ENCODE results near the gene MEN1. TPM values are rescaled to one million over a fixed set of nuclear protein-coding genes. Genes with fewer than 3 reads are reported as not detected.
"Not testable (repeated sequence)": the region's sequence is repeated elsewhere in the genome, so short reads cannot be mapped to it uniquely, and the experiment has no call there.

MEN1 gene
- total RNA-seq, 1 experiment from 2014 or later = 25.3 TPM

DNA sequence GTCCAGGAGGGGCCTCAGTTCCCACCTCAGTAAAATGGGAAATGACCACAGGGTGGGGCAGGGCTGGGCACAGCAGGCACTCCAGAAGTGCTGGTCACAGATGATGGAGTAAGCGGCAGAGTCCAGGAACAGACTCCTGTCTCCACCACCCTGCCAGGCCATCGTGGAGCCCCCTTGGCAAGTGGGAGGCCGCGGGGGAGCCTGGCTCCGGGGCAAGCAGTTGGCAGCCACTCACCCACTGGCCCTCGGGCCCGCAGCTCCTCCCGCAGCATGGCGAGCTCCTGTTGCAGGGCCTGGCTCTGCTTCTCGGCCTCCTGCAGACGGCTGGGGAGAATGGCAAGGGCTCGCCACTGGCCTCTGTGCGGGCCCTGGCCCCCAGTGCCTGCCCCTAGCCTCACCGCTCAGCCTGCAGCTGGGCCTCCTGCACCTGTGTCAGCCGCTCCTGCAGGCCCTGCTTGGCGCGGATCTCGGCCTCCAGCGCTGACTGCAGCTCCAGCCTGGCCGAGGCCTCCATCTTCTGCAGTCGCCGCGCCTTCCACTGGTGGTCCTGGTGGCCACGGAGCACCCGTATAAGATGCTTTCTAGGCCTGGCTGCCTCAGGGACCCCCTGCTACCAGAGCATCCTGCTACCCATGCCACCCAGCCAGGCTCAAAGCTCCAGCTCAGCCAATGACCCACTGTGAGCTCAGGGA lies 23.8 kb upstream of the MEN1 start:
- DNase-seq (ENCODE audit: low read depth) = no peak

DNA sequence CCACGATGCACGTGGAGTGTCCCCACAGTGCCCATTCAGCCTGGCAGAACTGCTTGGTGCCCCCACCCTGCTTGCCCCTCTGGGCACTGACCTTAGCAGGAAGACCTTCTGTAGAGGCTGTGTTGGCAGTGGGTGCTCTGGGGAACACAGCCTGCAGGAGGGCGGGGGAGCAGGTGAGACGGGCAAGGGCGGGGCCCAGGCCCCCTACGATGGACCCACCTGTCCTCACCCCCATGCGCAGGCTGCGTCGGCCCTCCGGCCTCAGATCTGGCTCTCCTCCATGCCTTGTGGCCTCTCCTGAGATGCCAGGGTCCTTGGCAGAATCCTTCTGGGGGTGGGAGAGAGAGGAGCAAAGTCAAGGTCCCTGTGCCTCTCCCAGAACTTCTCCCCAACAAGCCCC lies 23.2 kb upstream of the MEN1 start:
- no peak for DNase-seq (ENCODE audit: low read depth)

GRCh38 chr11:64833198-64833502 lies 22.8 kb upstream of the MEN1 start:
- DNase-seq (ENCODE audit: low read depth) = no peak

DNA sequence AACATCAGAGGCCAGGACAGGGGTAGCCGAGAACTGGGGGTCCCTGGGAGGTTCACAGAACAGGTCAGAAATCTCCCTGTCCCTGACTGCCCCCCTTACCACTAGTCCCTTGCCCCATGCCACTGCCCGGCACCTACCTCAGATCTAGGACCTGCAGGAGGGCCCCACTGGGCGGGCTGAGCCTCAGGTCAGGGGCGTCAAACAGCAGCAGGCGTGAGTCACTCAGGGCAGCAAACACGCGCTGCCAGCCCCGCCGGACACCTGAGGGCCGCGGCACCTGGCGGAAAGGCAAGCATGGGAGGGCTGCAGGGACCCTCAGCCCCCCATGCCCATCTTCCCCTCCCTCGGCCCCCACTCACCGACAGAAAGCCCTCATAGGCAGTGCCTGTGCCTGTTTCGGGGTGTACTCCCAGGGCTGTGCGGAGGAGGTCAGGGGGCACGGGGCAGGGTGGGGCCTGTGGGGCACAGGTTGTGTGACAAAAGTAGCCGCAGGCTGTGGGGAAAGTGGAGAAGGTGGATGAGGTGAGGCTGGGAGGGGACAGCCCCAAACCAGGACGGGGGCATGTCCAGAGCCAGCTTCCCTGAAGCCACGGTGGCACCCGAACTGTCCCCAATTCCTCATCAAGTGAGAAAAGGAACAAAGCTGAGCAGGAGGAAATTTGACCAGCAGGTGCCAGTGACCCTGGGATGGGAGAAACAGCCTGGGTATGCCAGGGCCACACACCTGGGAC lies 22.3 kb upstream of the MEN1 start:
- no peak for DNase-seq (ENCODE audit: low read depth)

DNA sequence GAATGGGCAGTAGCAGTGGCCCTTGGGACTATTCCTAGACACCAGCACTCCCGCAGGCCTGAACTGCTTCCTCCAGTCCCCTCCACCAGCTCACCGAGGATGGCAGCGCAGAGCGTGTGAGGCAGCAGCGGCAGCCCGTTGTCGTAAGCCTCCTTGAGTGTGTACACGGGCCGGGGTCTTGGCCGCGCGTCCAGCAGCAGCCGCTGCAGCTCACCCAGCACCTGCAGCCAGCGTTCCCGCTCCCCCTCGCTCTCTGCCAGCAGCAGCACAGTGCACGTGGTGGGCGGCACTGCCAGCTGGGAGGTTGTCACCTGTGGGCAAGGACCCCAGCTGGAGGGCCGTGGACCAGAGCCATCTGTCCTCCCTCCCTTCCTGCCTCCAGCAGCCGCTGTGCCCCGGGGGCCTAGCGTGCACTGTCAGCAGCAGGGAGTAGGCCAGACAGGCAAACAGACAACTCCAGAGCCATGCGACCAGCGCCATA lies 21.1 kb upstream of the MEN1 start:
- DNase-seq (ENCODE audit: low read depth) = no peak

- DNase-seq (ENCODE audit: low read depth) = no peak
Observed at GRCh38 chr11:64829536-64830251, 19.3 kb upstream of the MEN1 start.

DNA sequence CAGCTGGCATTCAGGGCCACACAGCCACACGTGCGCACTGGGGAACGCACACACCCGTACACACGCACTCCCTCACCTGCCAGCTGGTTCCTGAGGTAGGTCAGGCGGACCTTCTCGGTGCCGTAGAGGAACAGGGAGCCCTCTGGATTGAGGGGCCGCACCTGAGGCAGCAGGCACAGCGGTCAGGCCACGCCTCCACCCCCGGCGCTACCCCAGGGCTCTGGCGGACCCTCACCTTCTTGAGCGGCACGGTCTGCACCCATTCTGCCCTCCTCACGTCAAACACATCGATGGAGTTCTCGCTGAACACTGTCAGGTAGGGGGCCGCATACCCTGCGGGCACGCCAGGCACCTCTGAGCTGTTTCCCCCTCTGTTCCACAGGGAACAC lies 17.1 kb upstream of the MEN1 start:
- no peak for DNase-seq (ENCODE audit: low read depth)

DNA sequence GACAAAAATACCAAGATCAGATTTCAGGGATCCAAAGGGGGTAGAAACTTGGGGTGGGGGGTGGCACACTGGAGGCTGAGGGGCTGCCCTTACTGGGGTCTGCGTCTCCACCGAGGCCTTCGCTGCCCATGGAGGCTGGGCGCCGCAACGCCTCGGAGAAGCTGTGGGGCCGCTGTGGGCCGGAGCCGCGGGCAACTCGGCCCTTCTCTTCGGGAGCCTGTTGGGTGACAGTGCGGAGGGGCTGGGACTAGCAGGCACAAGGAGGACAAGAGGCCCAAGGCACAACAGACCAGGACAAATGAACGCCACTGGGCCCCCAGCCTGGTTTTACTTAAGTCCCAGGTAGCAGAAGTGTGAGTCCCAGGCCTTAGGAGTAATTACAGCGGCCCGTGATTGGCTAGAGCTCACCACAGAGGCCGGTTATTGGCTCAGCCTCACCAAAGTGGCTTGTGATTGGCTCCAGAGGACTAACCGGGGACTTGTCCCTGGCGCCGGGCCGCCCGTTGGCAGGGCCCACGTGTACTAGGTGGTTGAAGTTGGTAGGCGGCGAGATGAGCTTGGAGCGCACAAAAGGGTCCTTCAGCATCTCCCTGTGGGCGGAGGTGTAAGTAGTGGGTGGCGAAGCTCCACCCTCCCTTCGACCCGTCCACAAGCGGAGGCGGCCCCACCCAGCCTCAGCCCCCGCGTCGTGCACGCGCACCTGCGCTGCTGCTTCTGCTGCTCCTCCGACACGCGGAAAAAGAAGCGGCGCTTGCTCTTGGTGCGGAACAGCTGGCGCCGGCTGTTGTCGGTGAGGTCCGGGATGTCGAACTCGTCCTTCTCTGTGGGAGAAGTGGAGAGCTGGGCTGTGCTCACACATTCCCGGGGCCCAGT lies 16.5 kb upstream of the MEN1 start:
- no peak for DNase-seq (ENCODE audit: low read depth)

DNA sequence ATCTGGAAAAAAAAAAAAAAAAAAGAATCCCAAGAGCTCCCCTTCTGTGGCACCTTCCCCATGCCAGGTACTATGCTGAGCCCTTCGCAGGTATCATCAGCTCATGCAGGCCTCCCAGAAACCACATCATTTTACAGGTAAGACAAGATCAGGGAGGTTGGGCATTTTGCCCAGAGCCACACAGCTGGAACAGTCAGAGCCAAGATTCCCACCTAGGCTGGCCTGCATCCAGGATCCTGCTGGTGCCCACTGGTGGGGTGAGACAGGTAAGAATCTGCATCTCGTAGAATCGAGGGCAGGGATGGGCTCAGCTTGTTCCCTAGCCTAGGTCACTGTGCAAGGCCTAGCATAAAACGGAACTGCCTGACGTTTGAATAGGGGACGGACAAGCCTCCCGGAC lies 15.7 kb upstream of the MEN1 start:
- DNase-seq (ENCODE audit: low read depth) = no peak

DNA sequence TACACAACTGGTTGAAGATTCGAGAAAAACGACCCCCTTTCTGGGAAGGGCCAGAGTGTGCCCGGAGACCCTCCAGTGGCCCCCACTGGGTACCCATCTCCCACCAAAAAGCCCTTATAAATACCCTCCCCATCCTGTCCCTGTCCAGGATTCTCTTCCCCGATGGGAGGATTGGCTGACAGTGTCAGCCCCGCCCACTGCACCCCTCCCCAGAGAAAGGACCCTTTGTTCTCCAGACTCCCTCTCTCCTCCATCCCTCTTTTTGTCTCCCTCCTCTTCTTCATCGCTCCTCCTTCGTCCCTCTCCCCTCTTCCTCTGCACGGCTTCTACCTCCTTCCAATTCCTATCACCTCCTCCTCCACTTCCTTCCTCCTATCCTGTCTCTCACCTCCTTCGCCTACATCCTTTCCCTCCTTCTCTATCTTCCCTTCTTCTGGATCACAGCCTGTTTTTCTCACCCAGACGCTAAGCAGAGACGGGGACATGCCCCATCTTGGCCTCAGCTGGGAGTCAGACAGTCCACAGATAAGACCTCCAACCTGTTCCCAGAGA lies 13.3 kb upstream of the MEN1 start:
- DNase-seq (ENCODE audit: low read depth) = no peak

DNA sequence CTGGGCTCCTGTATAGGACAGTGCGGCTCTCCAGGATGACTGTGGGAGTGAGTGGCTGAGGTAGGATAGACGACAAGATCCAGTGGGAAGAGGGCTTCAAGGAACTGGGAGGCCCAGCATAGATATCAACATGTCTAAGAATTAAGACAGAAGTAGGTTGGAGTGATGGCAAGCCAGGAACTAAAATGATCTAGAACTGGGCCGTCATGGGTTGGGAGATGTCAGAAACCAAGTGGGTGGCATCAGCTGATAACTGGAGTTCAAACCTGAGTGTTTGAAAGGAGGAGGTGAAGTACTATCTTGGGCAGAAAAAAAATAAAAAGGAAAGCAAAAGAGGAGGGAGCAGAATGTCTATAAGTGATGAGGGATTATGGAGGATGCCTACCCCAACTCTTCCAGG lies 7.1 kb upstream of the MEN1 start:
- DNase-seq (ENCODE audit: low read depth) = no peak

GRCh38 chr11:64815433-64815832 lies 5.1 kb upstream of the MEN1 start:
- DNase-seq (ENCODE audit: low read depth) = not testable (repeated sequence)

DNA sequence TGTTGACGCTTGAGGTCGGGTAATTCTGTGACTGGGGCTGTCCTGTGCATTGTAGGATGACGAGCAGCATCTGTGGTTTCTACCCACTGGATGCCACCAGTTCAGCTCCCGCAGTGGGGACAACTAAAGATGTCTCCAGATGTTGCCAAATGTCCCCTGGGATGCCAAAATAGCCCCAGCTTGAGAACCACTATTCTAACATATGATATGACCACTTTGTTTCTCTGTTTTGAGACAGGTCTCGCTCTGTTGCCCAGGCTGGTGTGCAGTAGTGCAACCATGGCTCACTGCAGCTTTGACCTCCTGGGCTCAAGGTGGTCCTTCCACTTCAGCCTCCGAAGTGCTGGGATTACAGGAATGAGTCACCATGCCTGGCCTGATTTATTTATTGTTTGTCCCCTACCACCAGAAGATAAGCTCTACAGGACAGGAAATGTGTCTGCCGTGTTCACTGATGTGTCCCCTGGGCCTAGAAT lies 4.4 kb upstream of the MEN1 start:
- no peak for DNase-seq (ENCODE audit: low read depth)

DNA sequence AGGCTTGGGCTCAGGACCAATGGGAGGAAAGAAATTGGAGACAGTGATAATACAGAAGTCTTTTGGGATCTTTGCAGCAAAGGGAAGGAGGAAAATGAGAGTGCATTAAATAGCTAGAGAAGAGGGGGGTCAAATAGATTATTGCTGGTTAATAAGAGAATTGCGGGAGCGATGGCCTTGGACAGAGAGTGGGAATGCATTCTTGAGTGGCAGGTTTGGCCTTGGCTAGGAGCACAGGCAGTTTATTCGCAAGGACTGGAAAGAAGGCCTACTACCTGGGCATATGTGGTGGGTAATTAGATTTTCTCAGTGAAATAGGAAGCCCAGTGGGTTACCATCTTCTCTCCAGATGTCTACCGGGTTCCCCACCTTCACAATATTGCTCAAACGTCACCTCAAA lies 3.5 kb upstream of the MEN1 start:
- no peak for DNase-seq (ENCODE audit: low read depth)

GRCh38 chr11:64810891-64811272 lies 531 bp upstream of the MEN1 start:
- no peak for DNase-seq (ENCODE audit: low read depth)

- DNase-seq (ENCODE audit: low read depth) = no peak
Observed at GRCh38 chr11:64809781-64810241, 540 bp downstream of the MEN1 start.

- DNase-seq (ENCODE audit: low read depth) = no peak
Observed at GRCh38 chr11:64805481-64805880, 4.9 kb downstream of the MEN1 start.

DNA sequence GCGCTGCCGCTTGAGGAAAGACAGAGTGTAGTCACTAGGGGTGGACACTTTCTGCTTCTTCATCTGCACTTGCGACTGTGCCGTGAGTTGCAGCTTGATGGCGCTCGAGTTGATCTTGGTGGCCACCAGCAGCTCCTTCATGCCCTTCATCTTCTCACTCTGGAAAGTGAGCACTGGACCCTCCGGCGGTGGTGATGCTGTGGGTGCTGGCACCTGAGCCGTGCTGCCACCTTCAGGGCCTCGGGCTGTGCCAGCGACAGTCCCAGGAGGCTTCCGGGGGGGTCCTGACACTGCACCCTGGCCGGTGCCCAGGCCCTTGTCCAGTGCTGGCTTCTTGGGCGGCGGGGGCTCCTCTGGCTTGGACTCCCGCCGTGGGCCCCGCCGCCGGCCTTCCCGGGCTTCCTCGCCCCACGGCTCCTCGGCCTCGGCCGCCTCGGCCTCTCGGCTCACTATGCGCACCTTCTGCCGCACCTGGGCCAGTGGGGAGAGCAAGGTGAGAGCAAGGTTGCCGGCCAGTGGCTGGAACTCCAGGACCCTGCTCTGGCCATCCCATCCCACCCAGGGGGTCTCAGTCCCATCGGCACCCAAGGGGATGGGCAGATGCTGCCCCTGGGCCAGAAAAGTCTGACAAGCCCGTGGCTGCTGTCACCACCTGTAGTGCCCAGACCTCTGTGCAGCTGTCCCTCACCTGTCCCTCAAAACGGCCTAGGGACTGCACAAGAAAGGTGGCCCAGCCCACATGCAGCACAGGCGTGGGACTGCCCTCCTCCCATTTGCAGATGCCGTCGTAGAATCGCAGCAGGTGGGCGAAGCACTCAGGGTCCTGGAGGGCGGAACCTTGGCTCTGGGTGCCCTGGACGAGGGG lies 5.8 kb downstream of the MEN1 start:
- DNase-seq (ENCODE audit: low read depth) = no peak

DNA sequence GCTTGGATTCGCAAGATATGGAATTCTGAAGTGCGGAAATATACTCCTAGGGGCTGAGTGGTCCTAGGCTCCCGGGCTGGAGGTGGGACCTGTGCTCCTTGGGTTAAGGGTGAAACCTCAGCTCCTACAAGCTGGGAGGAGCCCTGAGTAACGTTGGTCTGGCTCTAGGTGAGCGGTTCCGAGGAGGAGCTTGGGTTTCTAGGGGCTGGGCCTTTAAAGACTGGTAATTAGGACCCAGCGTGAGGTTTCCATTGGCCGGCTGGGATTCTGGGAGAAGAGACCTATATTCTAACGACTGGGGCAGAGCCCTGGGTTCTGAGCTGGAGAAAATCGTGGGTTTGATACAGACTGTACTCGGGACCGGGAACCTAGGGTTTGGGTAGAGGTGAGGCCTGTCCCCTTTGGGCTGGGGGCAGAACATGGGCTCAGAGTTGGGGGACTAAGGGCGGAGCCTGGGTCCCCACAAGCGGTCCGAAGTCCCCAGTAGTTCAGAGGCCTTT lies 6.5 kb downstream of the MEN1 start:
- DNase-seq (ENCODE audit: low read depth) = no peak

Measured in LHCN-M2 (cell line).